HEK293 (cell line): ENCODE data around the gene EEFSEC.

Experiments used
- CTCF ChIP-seq: fragments of 450-650 bp; formaldehyde crosslinking; IDR thresholded peaks from 2 replicates; pipeline ENCODE4 v1.5.1; 2016; ENCODE audit warnings: missing biosample characterization, missing genetic modification characterization
- HOXA7 ChIP-seq: sonication (generic); formaldehyde crosslinking; IDR thresholded peaks from 2 replicates; pipeline ENCODE4 v1.8.1; 2022; ENCODE audit warnings: missing genetic modification reagents, borderline replicate concordance
- ZNF121 ChIP-seq: fragments of 450-650 bp; formaldehyde crosslinking; IDR thresholded peaks from 2 replicates; pipeline ENCODE4 v1.5.1; 2016; ENCODE audit warnings: missing biosample characterization, missing genetic modification characterization
- ZNF747 ChIP-seq: fragments of 450-650 bp; formaldehyde crosslinking; IDR thresholded peaks from 2 replicates; pipeline ENCODE4 v1.5.1; 2016; ENCODE audit warnings: missing biosample characterization, missing genetic modification characterization
- ZNF785 ChIP-seq: fragments of 450-650 bp; formaldehyde crosslinking; IDR thresholded peaks from 2 replicates; pipeline ENCODE4 v1.5.1; 2016; ENCODE audit warnings: missing biosample characterization, missing genetic modification characterization

GRCh38 chr3:128182656-128183055, 29.4 kb downstream of the EEFSEC start:
- TF ChIP-seq ZNF121 (tag by site-specific recombination) (no peak), HOXA7 (CRISPR knock-in tag) (no peak), ZNF785 (no peak), ZNF747 (tag by site-specific recombination) (no peak), CTCF (tag by site-specific recombination) (no peak)
